ENCODE measurements around the gene RELB.

The RELB gene

GRCh38 chr19:45020071-45020470 is 18.8 kb downstream of the RELB start:
- TF ChIP-seq POLR2AphosphoS5 (IDR thresholded peaks at IDR 0.05; ENCODE audit: low read depth, low read length) (no peak), TAF1 (IDR thresholded peaks at IDR 0.05; ENCODE audit: borderline replicate concordance, insufficient read depth, low read length) (no peak), REST (IDR thresholded peaks at IDR 0.05; ENCODE audit: insufficient read depth in 1 of 2, low read depth in 2 of 2, low read length in 2 of 2) (no peak), FOXP2 (optimal IDR thresholded peaks at IDR 0.05; ENCODE audit: borderline replicate concordance, extremely low read depth, extremely low read length, insufficient read depth) (no peak), SIN3A (IDR thresholded peaks at IDR 0.05; ENCODE audit: borderline replicate concordance, insufficient read depth, low read length) (no peak)

- TF ChIP-seq REST (IDR thresholded peaks at IDR 0.05; ENCODE audit: insufficient read depth in 1 of 2, low read depth in 2 of 2, low read length in 2 of 2) (no peak), POLR2AphosphoS5 (IDR thresholded peaks at IDR 0.05; ENCODE audit: low read depth, low read length) (no peak), TAF1 (IDR thresholded peaks at IDR 0.05; ENCODE audit: borderline replicate concordance, insufficient read depth, low read length) (no peak), FOXP2 (optimal IDR thresholded peaks at IDR 0.05; ENCODE audit: borderline replicate concordance, extremely low read depth, extremely low read length, insufficient read depth) (no peak), SIN3A (IDR thresholded peaks at IDR 0.05; ENCODE audit: borderline replicate concordance, insufficient read depth, low read length) (no peak)
Measured at GRCh38 chr19:45021971-45022370, 20.7 kb downstream of the RELB start.

GRCh38 chr19:45023048-45023447 is 21.8 kb downstream of the RELB start:
- TF ChIP-seq POLR2AphosphoS5 (IDR thresholded peaks at IDR 0.05; ENCODE audit: low read depth, low read length), result no peak
- TF ChIP-seq TAF1 (IDR thresholded peaks at IDR 0.05; ENCODE audit: borderline replicate concordance, insufficient read depth, low read length), result no peak
- no peak for TF ChIP-seq SIN3A (IDR thresholded peaks at IDR 0.05; ENCODE audit: borderline replicate concordance, insufficient read depth, low read length)
- no peak for TF ChIP-seq REST (IDR thresholded peaks at IDR 0.05; ENCODE audit: insufficient read depth in 1 of 2, low read depth in 2 of 2, low read length in 2 of 2)
- no peak for TF ChIP-seq FOXP2 (optimal IDR thresholded peaks at IDR 0.05; ENCODE audit: borderline replicate concordance, extremely low read depth, extremely low read length, insufficient read depth)

GRCh38 chr19:45025264-45025663 is 24.0 kb downstream of the RELB start:
- TF ChIP-seq TAF1 (IDR thresholded peaks at IDR 0.05; ENCODE audit: borderline replicate concordance, insufficient read depth, low read length), result no peak
- TF ChIP-seq FOXP2 (optimal IDR thresholded peaks at IDR 0.05; ENCODE audit: borderline replicate concordance, extremely low read depth, extremely low read length, insufficient read depth), result no peak
- no peak for TF ChIP-seq SIN3A (IDR thresholded peaks at IDR 0.05; ENCODE audit: borderline replicate concordance, insufficient read depth, low read length)
- no peak for TF ChIP-seq REST (IDR thresholded peaks at IDR 0.05; ENCODE audit: insufficient read depth in 1 of 2, low read depth in 2 of 2, low read length in 2 of 2)

GRCh38 chr19:45027371-45027770 is 26.1 kb downstream of the RELB start:
- TF ChIP-seq POLR2AphosphoS5 (IDR thresholded peaks at IDR 0.05; ENCODE audit: low read depth, low read length) (no peak), REST (IDR thresholded peaks at IDR 0.05; ENCODE audit: insufficient read depth in 1 of 2, low read depth in 2 of 2, low read length in 2 of 2) (no peak), FOXP2 (optimal IDR thresholded peaks at IDR 0.05; ENCODE audit: borderline replicate concordance, extremely low read depth, extremely low read length, insufficient read depth) (no peak), SIN3A (IDR thresholded peaks at IDR 0.05; ENCODE audit: borderline replicate concordance, insufficient read depth, low read length) (no peak), TAF1 (IDR thresholded peaks at IDR 0.05; ENCODE audit: borderline replicate concordance, insufficient read depth, low read length) (no peak)

Data from PFSK-1 (cell line).